GM21447 (cell line): ENCODE measurements around the gene OR2Z1.
"Not testable (repeated sequence)": the region's sequence is repeated elsewhere in the genome, so short reads cannot be mapped to it uniquely, and the experiment has no call there.

ENCODE experiments used
- ATAC-seq: cut with Tn5 transposase; IDR thresholded peaks from one replicate; pipeline ENCODE4 v1.9.1; 2021; ENCODE audit not compliant: unreplicated experiment

The OR2Z1 gene

DNA sequence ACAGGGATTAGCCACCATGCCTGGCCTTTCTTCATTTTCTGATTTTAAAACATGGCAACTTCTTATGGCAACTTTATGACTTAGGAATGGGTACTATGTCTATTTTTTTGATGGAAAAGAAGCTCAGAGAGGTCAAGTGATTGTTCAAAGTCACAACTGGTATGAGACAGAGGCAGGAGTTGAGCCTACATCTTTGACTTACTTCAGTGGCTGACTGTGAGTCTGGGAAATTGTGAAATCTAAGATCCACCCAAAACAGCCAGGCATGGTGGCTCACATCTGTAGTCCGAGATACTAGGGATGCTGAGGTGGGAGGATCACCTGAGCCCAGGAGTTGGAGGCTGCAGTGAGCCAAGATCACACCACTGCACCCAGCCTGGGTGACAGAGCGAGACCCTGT is 20.5 kb upstream of the OR2Z1 start:
- ATAC-seq, result no peak

GRCh38 chr19:8702350-8702749 is 19.1 kb upstream of the OR2Z1 start:
- no peak for ATAC-seq

DNA sequence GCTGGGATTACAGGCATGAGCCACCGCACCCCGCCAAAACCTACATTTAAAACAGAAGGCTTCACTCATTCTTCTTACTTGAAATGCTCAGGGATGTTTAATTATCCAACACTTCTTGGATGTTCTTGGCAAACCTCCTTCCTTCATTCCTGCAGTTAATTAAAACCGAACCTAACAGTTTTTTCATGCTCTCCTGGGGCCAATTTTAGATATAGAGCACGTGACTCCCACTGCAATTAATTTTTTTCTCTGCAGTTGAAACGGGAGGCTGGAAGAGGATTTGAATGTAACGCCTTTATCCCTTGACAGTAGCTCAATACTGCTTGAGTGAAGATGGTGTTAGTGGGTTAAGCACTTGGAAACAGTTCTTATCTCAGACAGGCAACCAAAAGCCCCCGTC is 18.2 kb upstream of the OR2Z1 start:
- no peak for ATAC-seq

DNA sequence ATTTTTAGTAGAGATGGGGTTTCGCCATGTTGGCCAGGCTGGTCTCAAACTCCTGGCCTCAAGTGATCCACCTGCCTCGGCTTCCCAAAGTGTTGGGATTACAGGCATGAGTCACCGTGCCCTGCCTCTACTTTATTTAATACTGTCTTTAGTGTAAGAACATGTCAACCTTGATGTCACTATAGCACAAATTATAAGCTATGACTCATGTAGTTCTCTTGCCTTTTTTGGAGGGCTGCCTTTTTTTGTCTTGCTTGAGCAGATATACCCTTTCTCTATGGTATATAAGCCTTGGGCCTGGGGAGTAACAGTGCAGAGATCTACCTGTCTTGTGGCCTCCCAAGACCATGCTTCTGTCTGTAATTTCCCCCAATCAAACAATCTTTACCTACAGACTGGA is 16.1 kb upstream of the OR2Z1 start:
- not testable (repeated sequence) for ATAC-seq

- no peak for ATAC-seq
Observed at GRCh38 chr19:8705742-8706141, 15.7 kb upstream of the OR2Z1 start.

DNA sequence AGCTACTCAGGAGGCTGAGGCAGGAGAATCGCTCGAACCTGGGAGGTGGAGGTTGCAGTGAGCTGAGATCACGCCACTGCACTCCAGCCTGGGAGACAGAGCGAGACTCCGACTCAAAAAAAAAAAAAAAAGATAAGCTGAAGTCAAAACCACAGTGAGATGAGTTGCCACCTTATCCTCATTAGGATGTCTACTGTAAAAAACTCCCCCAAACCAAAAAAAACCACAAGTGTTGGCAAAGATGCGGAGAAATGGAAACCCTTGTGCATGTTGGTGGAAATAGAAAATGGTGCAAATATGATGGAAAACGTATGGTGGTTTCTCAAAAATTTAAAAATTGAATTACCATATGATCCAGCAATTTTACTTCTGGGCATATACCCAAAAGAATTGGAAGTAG is 11.1 kb upstream of the OR2Z1 start:
- not testable (repeated sequence) for ATAC-seq

DNA sequence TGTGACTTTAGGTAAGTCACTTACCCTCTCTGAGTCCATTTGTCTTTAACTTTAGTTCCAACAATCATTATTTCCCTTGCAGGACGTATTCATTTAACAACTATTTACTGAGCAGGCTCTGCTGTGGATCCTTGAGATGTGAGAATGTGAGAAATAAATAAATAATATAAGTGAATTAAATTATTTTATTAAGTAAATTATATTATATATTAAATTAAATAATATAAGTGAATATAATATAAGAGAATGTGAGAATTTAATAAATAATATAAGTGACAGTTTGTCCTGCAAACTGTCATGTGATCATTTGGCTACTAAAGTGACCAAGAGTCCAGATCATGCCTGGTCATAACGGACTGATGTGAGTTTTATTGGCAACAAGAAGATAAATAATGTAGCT is 598 bp downstream of the OR2Z1 start:
- ATAC-seq, result no peak

GRCh38 chr19:8724276-8724675 is 2.8 kb downstream of the OR2Z1 start:
- no peak for ATAC-seq

DNA sequence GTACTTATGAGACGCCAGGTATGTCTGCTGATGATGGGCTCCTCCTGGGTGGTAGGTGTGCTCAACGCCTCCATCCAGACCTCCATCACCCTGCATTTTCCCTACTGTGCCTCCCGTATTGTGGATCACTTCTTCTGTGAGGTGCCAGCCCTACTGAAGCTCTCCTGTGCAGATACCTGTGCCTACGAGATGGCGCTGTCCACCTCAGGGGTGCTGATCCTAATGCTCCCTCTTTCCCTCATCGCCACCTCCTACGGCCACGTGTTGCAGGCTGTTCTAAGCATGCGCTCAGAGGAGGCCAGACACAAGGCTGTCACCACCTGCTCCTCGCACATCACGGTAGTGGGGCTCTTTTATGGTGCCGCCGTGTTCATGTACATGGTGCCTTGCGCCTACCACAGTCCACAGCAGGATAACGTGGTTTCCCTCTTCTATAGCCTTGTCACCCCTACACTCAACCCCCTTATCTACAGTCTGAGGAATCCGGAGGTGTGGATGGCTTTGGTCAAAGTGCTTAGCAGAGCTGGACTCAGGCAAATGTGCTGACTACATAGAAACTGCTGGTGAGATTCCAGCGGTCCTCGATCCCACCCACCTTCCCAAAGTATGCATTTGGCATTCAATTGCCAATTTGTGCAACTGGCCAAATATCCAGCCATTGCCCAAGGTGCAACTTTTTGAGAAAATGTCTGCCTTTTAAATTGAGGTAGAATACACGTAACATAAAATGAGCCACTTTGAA is 10.2 kb downstream of the OR2Z1 start:
- ATAC-seq, result no peak

- no peak for ATAC-seq
Observed at GRCh38 chr19:8738377-8738776, 16.9 kb downstream of the OR2Z1 start.

- not testable (repeated sequence) for ATAC-seq
Observed at GRCh38 chr19:8739291-8740065, 18.0 kb downstream of the OR2Z1 start.

GRCh38 chr19:8767257-8767656 is 45.8 kb downstream of the OR2Z1 start:
- not testable (repeated sequence) for ATAC-seq

- not testable (repeated sequence) for ATAC-seq
Observed at GRCh38 chr19:8769265-8769664, 47.8 kb downstream of the OR2Z1 start.

- ATAC-seq, result not testable (repeated sequence)
Observed at GRCh38 chr19:8773587-8773986, 52.2 kb downstream of the OR2Z1 start.
